IMR-90 (cell line): ENCODE measurements around the gene TOP2B. TPM values are rescaled to one million over a fixed set of nuclear protein-coding genes. Genes with fewer than 3 reads are reported as not detected.

Source experiments
- ATAC-seq: fragments of 200-7000 bp; cut with Tn5 transposase; 2 replicates; pipeline ENCODE4 v1.9.1; 2020; ENCODE audit warnings: low read depth, mild to moderate bottlenecking, moderate library complexity
- BruUV-seq: library from RNA; stranded (reverse); fragments of 400-500 nt; replicated peaks from 2 replicates; lab custom pipeline; 2021; lab: Mats Ljungman, UMichigan
- CTCF ChIA-PET: fragments of 300-600 bp; formaldehyde crosslinking; extraction: SDS; loops from one replicate; lab custom pipeline; 2021; ENCODE audit warnings: antibody characterized with exemption; lab: Yijun Ruan, JAX
- POLR2A ChIA-PET: fragments of 300-600 bp; sonication (Branson Sonifier 250); formaldehyde crosslinking; loops from one replicate; lab custom pipeline; 2022; ENCODE audit warnings: antibody characterized with exemption; ENCODE audit not compliant: unreplicated experiment; lab: Charles Lee
- DNase-seq: peaks from one replicate; pipeline ENCODE4 v3.0.0; 2013
- H2AFZ ChIP-seq: replicated peaks from 2 replicates; pipeline ENCODE3; 2013; ENCODE audit warnings: low read length, mild to moderate bottlenecking; ENCODE audit not compliant: poor library complexity
- H2AK5ac ChIP-seq: 2 replicates; pipeline ENCODE4 v1.6.1; 2013; ENCODE audit warnings: low read depth, low read length, inconsistent platforms
- H2AK9ac ChIP-seq: replicated peaks from 2 replicates; pipeline ENCODE3; 2013; ENCODE audit warnings: mild to moderate bottlenecking, low read depth, low read length, moderate library complexity; ENCODE audit not compliant: poor library complexity
- H2BK120ac ChIP-seq: 2 replicates; pipeline ENCODE4 v1.6.1; 2013; ENCODE audit warnings: low read depth, low read length, inconsistent platforms
- H2BK15ac ChIP-seq: 3 replicates; pipeline ENCODE4 v1.6.1; 2013; ENCODE audit warnings: low read depth, low read length, inconsistent platforms
- H2BK20ac ChIP-seq: 2 replicates; pipeline ENCODE4 v1.6.1; 2013; ENCODE audit warnings: low read depth, mild to moderate bottlenecking, inconsistent platforms, low read length, moderate library complexity
- H2BK5ac ChIP-seq: 2 replicates; pipeline ENCODE4 v1.6.1; 2013; ENCODE audit warnings: mild to moderate bottlenecking, low read depth, low read length, inconsistent platforms; ENCODE audit not compliant: poor library complexity, severe bottlenecking
- H3K14ac ChIP-seq: replicated peaks from 2 replicates; pipeline ENCODE4 v1.6.1; 2013; ENCODE audit warnings: low read depth, low read length, inconsistent platforms
- H3K18ac ChIP-seq: 2 replicates; pipeline ENCODE4 v1.6.1; 2013; ENCODE audit warnings: low read depth, low read length, control low read depth
- H3K23ac ChIP-seq: 2 replicates; pipeline ENCODE4 v1.6.1; 2013; ENCODE audit warnings: low read depth, low read length, inconsistent platforms
- H3K27ac ChIP-seq: 2 replicates; pipeline ENCODE4 v1.5.1; 2013; ENCODE audit warnings: mild to moderate bottlenecking, control low read depth, low read length; ENCODE audit not compliant: insufficient read depth
- H3K27me3 ChIP-seq: 2 replicates; pipeline ENCODE4 v1.6.1; 2013; ENCODE audit warnings: low read length; ENCODE audit not compliant: control insufficient read depth, insufficient read depth
- H3K36me3 ChIP-seq: 2 replicates; pipeline ENCODE4 v1.6.1; 2013; ENCODE audit warnings: low read length, mixed read lengths; ENCODE audit not compliant: control insufficient read depth, insufficient read depth
- H3K4ac ChIP-seq: 2 replicates; pipeline ENCODE4 v1.6.1; 2013; ENCODE audit warnings: low read depth, low read length, inconsistent platforms
- H3K4me1 ChIP-seq: 2 replicates; pipeline ENCODE4 v1.6.1; 2013; ENCODE audit warnings: low read length, mixed read lengths; ENCODE audit not compliant: control insufficient read depth, insufficient read depth
- H3K4me2 ChIP-seq: 2 replicates; pipeline ENCODE4 v1.6.1; 2013; ENCODE audit warnings: low read depth, mild to moderate bottlenecking, control low read depth, low read length, moderate library complexity
- H3K4me3 ChIP-seq: 2 replicates; pipeline ENCODE4 v1.5.1; 2013; ENCODE audit warnings: low read depth, mild to moderate bottlenecking, control low read depth, low read length, moderate library complexity; ENCODE audit not compliant: insufficient read depth
- H3K56ac ChIP-seq: 2 replicates; pipeline ENCODE4 v1.6.1; 2013; ENCODE audit warnings: low read length, inconsistent platforms; ENCODE audit not compliant: insufficient read depth; ENCODE audit errors: extremely low read depth
- H3K79me1 ChIP-seq, 2 experiments: 2 replicates each; pipeline ENCODE4 v1.6.1; 2013; ENCODE audit warnings: low read length in 2 of 2, inconsistent platforms in 1 of 2, low read depth in 1 of 2
- H3K9ac ChIP-seq: 2 replicates; pipeline ENCODE4 v1.6.1; 2013; ENCODE audit warnings: low read depth, low read length, control low read depth
- H3K9me1 ChIP-seq: 2 replicates; pipeline ENCODE4 v1.6.1; 2013; ENCODE audit warnings: low read length, inconsistent platforms; ENCODE audit not compliant: insufficient read depth
- H3K9me3 ChIP-seq: 2 replicates; pipeline ENCODE4 v1.6.1; 2013; ENCODE audit warnings: low read length; ENCODE audit not compliant: control insufficient read depth, insufficient read depth
- H4K20me1 ChIP-seq: 2 replicates; pipeline ENCODE4 v1.6.1; 2013; ENCODE audit warnings: low read length, inconsistent platforms; ENCODE audit not compliant: insufficient read depth
- H4K5ac ChIP-seq: 2 replicates; pipeline ENCODE4 v1.6.1; 2013; ENCODE audit warnings: mild to moderate bottlenecking, low read depth, low read length, control low read depth
- H4K8ac ChIP-seq, 2 experiments: 2 replicates each; pipeline ENCODE4 v1.6.1; 2013; ENCODE audit warnings: low read depth in 2 of 2, low read length in 2 of 2, control low read depth in 1 of 2, inconsistent platforms in 1 of 2
- H4K91ac ChIP-seq: 2 replicates; pipeline ENCODE4 v1.6.1; 2013; ENCODE audit warnings: low read depth, low read length, inconsistent platforms; ENCODE audit not compliant: insufficient read depth
- CTCF ChIP-seq: conservative IDR thresholded peaks from 2 replicates; pipeline ENCODE4 v1.5.1; 2012; ENCODE audit warnings: mild to moderate bottlenecking, low read depth, low read length, improper control_type of control experiment
- MAZ ChIP-seq: IDR thresholded peaks from 2 replicates; pipeline ENCODE4 v1.6.1; 2012; ENCODE audit warnings: low read depth, mild to moderate bottlenecking, low read length, improper control_type of control experiment, moderate library complexity, borderline replicate concordance
- MXI1 ChIP-seq: IDR thresholded peaks from 2 replicates; pipeline ENCODE4 v1.6.1; 2012; ENCODE audit warnings: low read depth, mild to moderate bottlenecking, low read length, moderate library complexity, borderline replicate concordance
- RCOR1 ChIP-seq: IDR thresholded peaks from 2 replicates; pipeline ENCODE4 v1.6.1; 2012; ENCODE audit warnings: mild to moderate bottlenecking, low read length, improper control_type of control experiment; ENCODE audit not compliant: insufficient replicate concordance
- WGBS, 2 experiments: methylation state at CpG; one replicate each; pipeline versions ENCODE4 v1.1.5 to v1.1.7; 2013; ENCODE audit warnings: missing lambda C conversion rate in 2 of 2; ENCODE audit not compliant: insufficient read length in 1 of 2; ENCODE audit errors: extremely low coverage in 2 of 2; 5-methylcytosine and 5-hydroxymethylcytosine counted together
- dilution Hi-C: fragments of 300-500 bp; cut with HindIII; formaldehyde crosslinking; loops from one replicate; pipeline ENCODE4 v1.14.3; 2018; ENCODE audit warnings: low sequenced_read_pairs; ENCODE audit not compliant: unreplicated experiment
- in situ Hi-C: fragments of 300-500 bp; cut with MboI; formaldehyde crosslinking; loops from 3 replicates; pipeline ENCODE4 v1.14.3; 2019; ENCODE audit warnings: low sequenced_read_pairs, inconsistent platforms, mixed read lengths
- intact Hi-C: fragments of 100-400 bp; cut with micrococcal nuclease; formaldehyde crosslinking; loops from 2 replicates; pipeline ENCODE4 v1.10.0; 2022
- polyA plus RNA-seq, 3 experiments: library from polyadenylated mRNA; depleted of rRNA; stranded (reverse); fragments of >200 nt; gene quantifications; 2 replicates each; pipeline ENCODE4 v1.2.3, GENCODE V29; 2012; ENCODE audit warnings: low replicate concordance in 1 of 3
- total RNA-seq: library from RNA; depleted of rRNA; stranded (reverse); fragments of >200 nt; gene quantifications from 2 replicates; pipeline ENCODE4 v1.2.3, GENCODE V29; 2012

Gene TOP2B
- total and polyA plus RNA-seq, 2 of the 4 experiments (the other 2 are of a cell fraction): 45.5 to 53.4 TPM

- Histone ChIP-seq H3K9ac (no peak overlapping the region), H4K20me1 (no peaks in the 10 kb centered on the region)
These were observed 107.0 kb downstream of the TOP2B start for GRCh38 chr3:25557694-25558093.

More at GRCh38 chr3:25557694-25558093, 107.0 kb downstream of the TOP2B start:
- no peak overlapping the region for H2BK15ac ChIP-seq
- no peak overlapping the region for H3K14ac ChIP-seq
- H2AK9ac ChIP-seq: no peak overlapping the region
- H2AK5ac ChIP-seq: no peak overlapping the region
- no TSS peak for BruUV-seq
- no peak overlapping the region for H2AFZ ChIP-seq
- TF ChIP-seq CTCF: no peak
- TF ChIP-seq RCOR1: no peak
- TF ChIP-seq MXI1: no peak
- TF ChIP-seq MAZ: no peak
- DNase-seq: no peak
- H3K9me1 ChIP-seq: no peaks in the 10 kb centered on the region
- H3K9me3 ChIP-seq: no peaks in the 10 kb centered on the region
- no peak overlapping the region for H2BK20ac ChIP-seq
- in situ Hi-C loops (no loop called here), dilution Hi-C loops (no loop called here), intact Hi-C loops (no loop called here)
- no peak overlapping the region for H3K4me2 ChIP-seq
- no peak for ATAC-seq
- no peak overlapping the region for H4K8ac ChIP-seq
- H4K5ac ChIP-seq: no peak overlapping the region
- ChIA-PET POLR2A (no interaction called here), CTCF (no interaction called here)
- H2BK120ac ChIP-seq: no peak overlapping the region
- no peak overlapping the region for H3K27ac ChIP-seq
- H3K4me3 ChIP-seq: no peak overlapping the region
- no peak overlapping the region for H3K18ac ChIP-seq
- H3K4ac ChIP-seq: no peak overlapping the region
- no peak overlapping the region for H2BK5ac ChIP-seq
- no CpG with 5 or more reads among the region's 3 CpGs for WGBS, 2 experiments
- no peaks in the 10 kb centered on the region for H3K36me3 ChIP-seq
- no peak overlapping the region for H4K91ac ChIP-seq
- no peaks in the 10 kb centered on the region for H3K79me1 ChIP-seq
- peaks cover 6% of the 10 kb centered on the region for H3K27me3 ChIP-seq
- no peak overlapping the region for H3K23ac ChIP-seq
- H3K4me1 ChIP-seq: no peaks in the 10 kb centered on the region
- no peak overlapping the region for H3K56ac ChIP-seq
